Osteoblast (primary cell): ENCODE data around the gene FAM184A. TPM values are rescaled to one million over a fixed set of nuclear protein-coding genes. Genes with fewer than 3 reads are reported as not detected.
A peak's percentile ranks its signal among the peaks of the same experiment; 100 is the strongest.

ENCODE experiments used
- DNase-seq: peaks from one replicate; pipeline ENCODE4 v3.0.0; 2011; ENCODE audit warnings: low spot score, mixed read lengths; ENCODE audit not compliant: insufficient read length; ENCODE audit errors: missing footprints
- H2AFZ ChIP-seq: 2 replicates; pipeline ENCODE4 v1.6.0; 2011; ENCODE audit warnings: mild to moderate bottlenecking, low read length
- H3K27ac ChIP-seq: 2 replicates; pipeline ENCODE4 v1.5.1; 2011; ENCODE audit warnings: mild to moderate bottlenecking, low read depth, low read length, moderate library complexity
- H3K27me3 ChIP-seq: 2 replicates; pipeline ENCODE4 v1.6.0; 2012; ENCODE audit warnings: mild to moderate bottlenecking, control low read depth, inconsistent platforms, low read length, moderate library complexity; ENCODE audit not compliant: insufficient read depth
- H3K36me3 ChIP-seq: 2 replicates; pipeline ENCODE4 v1.5.1; 2011; ENCODE audit warnings: mild to moderate bottlenecking, low read length, control low read depth, moderate library complexity; ENCODE audit not compliant: insufficient read depth
- H3K4me1 ChIP-seq: 2 replicates; pipeline ENCODE4 v1.5.1; 2011; ENCODE audit warnings: mild to moderate bottlenecking, low read length, control low read depth, moderate library complexity; ENCODE audit not compliant: insufficient read depth
- H3K4me2 ChIP-seq: 2 replicates; pipeline ENCODE4 v1.6.0; 2011; ENCODE audit warnings: mild to moderate bottlenecking, low read length; ENCODE audit not compliant: insufficient read depth
- H3K4me3 ChIP-seq: fragments of 200-600 bp; sonication (generic); 3 replicates; pipeline ENCODE4 v1.5.1; 2012; ENCODE audit warnings: mild to moderate bottlenecking, low read length, inconsistent platforms; ENCODE audit not compliant: insufficient read depth
- H3K79me2 ChIP-seq: 2 replicates; pipeline ENCODE4 v1.6.0; 2012; ENCODE audit warnings: mild to moderate bottlenecking, low read length, control low read depth, inconsistent platforms; ENCODE audit not compliant: insufficient read depth
- H3K9me3 ChIP-seq: 2 replicates; pipeline ENCODE4 v1.5.1; 2011; ENCODE audit warnings: low read depth, low read length, control low read depth
- H4K20me1 ChIP-seq: 2 replicates; pipeline ENCODE4 v1.6.0; 2012; ENCODE audit warnings: mild to moderate bottlenecking, low read length, control low read depth; ENCODE audit not compliant: insufficient read depth
- total RNA-seq: library from RNA; depleted of rRNA; stranded (reverse); fragments of >200 nt; gene quantifications from 2 replicates; pipeline ENCODE4 v1.2.3, GENCODE V29; 2012
- TF ChIP-seq, protein P1 (sequence below): IDR thresholded peaks from 2 replicates; pipeline ENCODE4 v1.5.1; 2011; ENCODE audit warnings: mild to moderate bottlenecking, low read depth, low read length, moderate library complexity; ENCODE audit errors: extremely low read depth

FAM184A gene
- total RNA-seq, 1 donor: 0.36 TPM

DNA sequence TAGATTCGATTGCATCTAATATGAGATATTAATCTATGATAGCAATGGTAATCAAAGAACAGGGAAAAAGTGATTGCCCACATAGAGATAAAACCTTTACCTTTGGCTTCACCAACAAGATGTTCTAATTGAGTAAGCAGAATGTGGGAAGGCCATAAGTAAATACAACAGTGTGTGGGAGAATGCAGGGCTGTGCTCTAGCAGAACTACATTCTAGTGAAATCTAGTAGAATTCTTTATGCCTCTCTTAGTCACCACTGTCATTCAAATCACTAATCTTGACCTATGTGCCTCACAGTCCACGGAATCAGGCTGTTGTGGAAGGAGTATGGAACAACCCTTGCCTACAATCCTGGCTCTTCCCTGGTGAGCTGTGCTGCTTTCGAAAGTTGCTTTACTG, 113.1 kb downstream of the FAM184A start:
- Histone ChIP-seq H3K27me3 (no peaks in the 10 kb centered on the region), H2AFZ (no peak overlapping the region), H3K79me2 (no peaks in the 10 kb centered on the region), H3K4me1 (no peaks in the 10 kb centered on the region), H3K27ac (no peak overlapping the region), H4K20me1 (no peaks in the 10 kb centered on the region), H3K4me2 (no peak overlapping the region), H3K9me3 (no peaks in the 10 kb centered on the region), H3K4me3 (no peak overlapping the region), H3K36me3 (no peaks in the 10 kb centered on the region)
- no peak for DNase-seq
- TF ChIP-seq, protein P1, sequence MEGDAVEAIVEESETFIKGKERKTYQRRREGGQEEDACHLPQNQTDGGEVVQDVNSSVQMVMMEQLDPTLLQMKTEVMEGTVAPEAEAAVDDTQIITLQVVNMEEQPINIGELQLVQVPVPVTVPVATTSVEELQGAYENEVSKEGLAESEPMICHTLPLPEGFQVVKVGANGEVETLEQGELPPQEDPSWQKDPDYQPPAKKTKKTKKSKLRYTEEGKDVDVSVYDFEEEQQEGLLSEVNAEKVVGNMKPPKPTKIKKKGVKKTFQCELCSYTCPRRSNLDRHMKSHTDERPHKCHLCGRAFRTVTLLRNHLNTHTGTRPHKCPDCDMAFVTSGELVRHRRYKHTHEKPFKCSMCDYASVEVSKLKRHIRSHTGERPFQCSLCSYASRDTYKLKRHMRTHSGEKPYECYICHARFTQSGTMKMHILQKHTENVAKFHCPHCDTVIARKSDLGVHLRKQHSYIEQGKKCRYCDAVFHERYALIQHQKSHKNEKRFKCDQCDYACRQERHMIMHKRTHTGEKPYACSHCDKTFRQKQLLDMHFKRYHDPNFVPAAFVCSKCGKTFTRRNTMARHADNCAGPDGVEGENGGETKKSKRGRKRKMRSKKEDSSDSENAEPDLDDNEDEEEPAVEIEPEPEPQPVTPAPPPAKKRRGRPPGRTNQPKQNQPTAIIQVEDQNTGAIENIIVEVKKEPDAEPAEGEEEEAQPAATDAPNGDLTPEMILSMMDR: no peak

DNA sequence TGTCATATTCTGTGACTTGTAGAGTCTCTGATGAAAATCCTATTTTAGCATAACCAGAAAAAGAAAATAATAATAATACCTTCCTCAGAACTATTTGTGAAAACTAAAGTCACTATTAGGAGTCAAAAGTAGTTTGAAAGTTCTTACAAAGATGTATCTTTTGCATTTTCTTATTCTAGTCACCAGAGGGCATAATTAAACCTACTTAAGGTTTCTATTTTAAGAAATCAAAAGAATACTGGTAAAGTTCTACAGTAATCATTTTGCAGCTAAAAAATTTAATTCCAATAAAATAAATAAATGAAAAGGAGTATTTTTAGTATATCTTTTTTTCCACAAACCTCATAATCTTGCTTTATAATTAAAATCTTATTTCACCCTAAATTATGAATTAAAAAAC, 115.5 kb downstream of the FAM184A start:
- Histone ChIP-seq H3K4me2 (no peak overlapping the region), H4K20me1 (no peaks in the 10 kb centered on the region), H2AFZ (no peak overlapping the region), H3K27ac (no peak overlapping the region), H3K4me1 (no peaks in the 10 kb centered on the region), H3K9me3 (no peaks in the 10 kb centered on the region), H3K36me3 (no peaks in the 10 kb centered on the region), H3K27me3 (no peaks in the 10 kb centered on the region), H3K4me3 (no peak overlapping the region), H3K79me2 (no peaks in the 10 kb centered on the region)
- DNase-seq: no peak
- TF ChIP-seq, protein P1: peak; percentile 36

DNA sequence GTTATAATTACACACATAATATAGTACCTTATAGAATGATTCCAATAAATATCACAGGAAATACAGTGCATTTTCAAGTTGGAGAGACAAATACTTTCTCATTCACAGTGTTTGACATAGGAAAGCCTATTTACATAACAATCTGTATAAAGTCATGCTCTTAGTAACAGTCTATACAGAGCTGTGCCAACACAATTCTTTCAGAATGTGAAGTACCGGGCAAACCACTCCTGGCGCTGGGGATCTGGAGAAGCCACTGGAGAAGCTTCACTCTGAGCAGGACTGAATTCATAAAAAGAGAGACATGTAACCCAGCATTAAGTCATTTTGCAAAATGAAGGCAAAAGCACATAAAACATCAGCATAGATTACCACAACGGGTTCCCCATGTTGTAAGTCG, 118.6 kb downstream of the FAM184A start:
- H3K79me2 ChIP-seq: no peaks in the 10 kb centered on the region
- H3K27me3 ChIP-seq: no peaks in the 10 kb centered on the region
- TF ChIP-seq, protein P1: no peak
- no peak overlapping the region for H3K27ac ChIP-seq
- H3K36me3 ChIP-seq: no peaks in the 10 kb centered on the region
- no peak overlapping the region for H3K4me3 ChIP-seq
- no peaks in the 10 kb centered on the region for H3K4me1 ChIP-seq
- no peak overlapping the region for H3K4me2 ChIP-seq
- H2AFZ ChIP-seq: no peak overlapping the region
- no peaks in the 10 kb centered on the region for H4K20me1 ChIP-seq
- DNase-seq: no peak
- no peaks in the 10 kb centered on the region for H3K9me3 ChIP-seq

DNA sequence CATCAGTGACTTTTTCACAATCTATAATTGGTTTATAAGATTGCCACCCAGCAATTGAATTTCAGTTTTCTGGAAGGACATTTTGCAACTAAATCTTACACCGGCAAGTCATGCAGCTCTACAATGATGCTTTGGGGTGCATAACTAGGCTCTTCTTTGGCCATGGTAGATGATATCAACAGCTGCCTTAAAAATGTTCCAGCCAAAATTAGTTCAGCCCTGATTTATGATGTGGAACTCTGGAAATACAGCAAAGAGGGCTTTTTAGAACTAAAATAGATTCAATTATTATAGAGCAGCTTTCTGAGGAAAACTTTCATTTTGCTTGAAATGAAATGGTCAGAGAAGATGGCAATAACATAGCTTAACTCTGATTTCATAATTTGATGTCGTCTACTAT, 125.1 kb downstream of the FAM184A start:
- H3K27ac ChIP-seq: no peak overlapping the region
- no peak overlapping the region for H2AFZ ChIP-seq
- no peak for DNase-seq
- H3K79me2 ChIP-seq: no peaks in the 10 kb centered on the region
- H3K36me3 ChIP-seq: no peaks in the 10 kb centered on the region
- H3K27me3 ChIP-seq: no peaks in the 10 kb centered on the region
- TF ChIP-seq, protein P1: no peak
- H3K4me2 ChIP-seq: no peak overlapping the region
- H3K4me3 ChIP-seq: no peak overlapping the region
- no peaks in the 10 kb centered on the region for H3K4me1 ChIP-seq
- H4K20me1 ChIP-seq: no peaks in the 10 kb centered on the region
- H3K9me3 ChIP-seq: no peaks in the 10 kb centered on the region
